ENCODE results near the gene HHIP. TPM values are rescaled to one million over a fixed set of nuclear protein-coding genes. Genes with fewer than 3 reads are reported as not detected.
A peak's percentile ranks its signal among the peaks of the same experiment; 100 is the strongest.
"Not testable (repeated sequence)": the region's sequence is repeated elsewhere in the genome, so short reads cannot be mapped to it uniquely, and the experiment has no call there.

Gene HHIP
- total RNA-seq, 1 donor from 2014 or later: 29.6 TPM

- Mint-ChIP-seq H3K9me3 (no peaks in the 10 kb centered on the region), H3K4me1 (ENCODE audit: unreplicated experiment) (no peaks in the 10 kb centered on the region), H3K4me3 (no peak overlapping the region), H3K36me3 (no peaks in the 10 kb centered on the region), H3K27me3 (no peaks in the 10 kb centered on the region), H3K27ac (no peak overlapping the region)
- peak; percentile 49 for TF ChIP-seq CTCF (conservative IDR thresholded peaks at IDR 0.05)
- DNase-seq (ENCODE audit: extremely low spot score, unreplicated experiment): no peak
These were observed 108.8 kb downstream of the HHIP start for GRCh38 chr4:144754562-144755410.

GRCh38 chr4:144757969-144758368 is 112.0 kb downstream of the HHIP start:
- no peak for DNase-seq (ENCODE audit: extremely low spot score, unreplicated experiment)
- peaks cover 6% of the 10 kb centered on the region for H3K9me3 Mint-ChIP-seq
- H3K4me3 Mint-ChIP-seq: no peak overlapping the region
- no peaks in the 10 kb centered on the region for H3K27me3 Mint-ChIP-seq
- no peak overlapping the region for H3K27ac Mint-ChIP-seq
- H3K36me3 Mint-ChIP-seq: no peaks in the 10 kb centered on the region
- no peaks in the 10 kb centered on the region for H3K4me1 Mint-ChIP-seq (ENCODE audit: unreplicated experiment)
- TF ChIP-seq CTCF (conservative IDR thresholded peaks at IDR 0.05): no peak

- H3K27ac Mint-ChIP-seq; H3K4me1 Mint-ChIP-seq (ENCODE audit: unreplicated experiment); H3K9me3 Mint-ChIP-seq; H3K27me3 Mint-ChIP-seq; DNase-seq (ENCODE audit: extremely low spot score, unreplicated experiment); H3K36me3 Mint-ChIP-seq; H3K4me3 Mint-ChIP-seq: not testable (repeated sequence)
These were observed 122.9 kb downstream of the HHIP start for GRCh38 chr4:144768809-144769208.

- no peak overlapping the region for H3K4me3 Mint-ChIP-seq
- H3K9me3 Mint-ChIP-seq: peaks cover 5% of the 10 kb centered on the region
- TF ChIP-seq CTCF (conservative IDR thresholded peaks at IDR 0.05): no peak
- H3K36me3 Mint-ChIP-seq: no peaks in the 10 kb centered on the region
- no peak for DNase-seq (ENCODE audit: extremely low spot score, unreplicated experiment)
- H3K27ac Mint-ChIP-seq: no peak overlapping the region
- H3K4me1 Mint-ChIP-seq (ENCODE audit: unreplicated experiment): no peaks in the 10 kb centered on the region
- no peaks in the 10 kb centered on the region for H3K27me3 Mint-ChIP-seq
These were observed 132.4 kb downstream of the HHIP start for GRCh38 chr4:144778364-144778763.

- no peak for DNase-seq (ENCODE audit: extremely low spot score, unreplicated experiment)
- no peaks in the 10 kb centered on the region for H3K4me1 Mint-ChIP-seq (ENCODE audit: unreplicated experiment)
- H3K4me3 Mint-ChIP-seq: no peak overlapping the region
- no peak overlapping the region for H3K27ac Mint-ChIP-seq
- H3K27me3 Mint-ChIP-seq: no peaks in the 10 kb centered on the region
- H3K36me3 Mint-ChIP-seq: no peaks in the 10 kb centered on the region
- H3K9me3 Mint-ChIP-seq: no peaks in the 10 kb centered on the region
- TF ChIP-seq CTCF (conservative IDR thresholded peaks at IDR 0.05): no peak
These were observed 136.4 kb downstream of the HHIP start for GRCh38 chr4:144782345-144782744.

GRCh38 chr4:144785961-144786360 is 140.0 kb downstream of the HHIP start:
- H3K9me3 Mint-ChIP-seq: no peaks in the 10 kb centered on the region
- no peak for DNase-seq (ENCODE audit: extremely low spot score, unreplicated experiment)
- no peak overlapping the region for H3K27ac Mint-ChIP-seq
- no peak overlapping the region for H3K4me3 Mint-ChIP-seq
- TF ChIP-seq CTCF (conservative IDR thresholded peaks at IDR 0.05): no peak
- H3K4me1 Mint-ChIP-seq (ENCODE audit: unreplicated experiment): no peaks in the 10 kb centered on the region
- no peaks in the 10 kb centered on the region for H3K27me3 Mint-ChIP-seq
- H3K36me3 Mint-ChIP-seq: no peaks in the 10 kb centered on the region

Measured in type B pancreatic cell (in vitro differentiated cells).